ENCODE measurements around the gene TTC39C.

The TTC39C gene

GRCh38 chr18:24013051-24013450 is 1.5 kb upstream of the TTC39C start:
- no peak for DNase-seq (ENCODE audit: low read depth in 1 of 2, low spot score in 1 of 2)
- Histone ChIP-seq H3K27ac (replicated peaks) (no peak overlapping the region), H3K4me3 (replicated peaks; ENCODE audit: insufficient read depth, low read length) (no peak overlapping the region), H3K27me3 (ENCODE audit: insufficient read depth, poor library complexity, severe bottlenecking) (no peaks in the 10 kb centered on the region)
- TF ChIP-seq, protein P1, sequence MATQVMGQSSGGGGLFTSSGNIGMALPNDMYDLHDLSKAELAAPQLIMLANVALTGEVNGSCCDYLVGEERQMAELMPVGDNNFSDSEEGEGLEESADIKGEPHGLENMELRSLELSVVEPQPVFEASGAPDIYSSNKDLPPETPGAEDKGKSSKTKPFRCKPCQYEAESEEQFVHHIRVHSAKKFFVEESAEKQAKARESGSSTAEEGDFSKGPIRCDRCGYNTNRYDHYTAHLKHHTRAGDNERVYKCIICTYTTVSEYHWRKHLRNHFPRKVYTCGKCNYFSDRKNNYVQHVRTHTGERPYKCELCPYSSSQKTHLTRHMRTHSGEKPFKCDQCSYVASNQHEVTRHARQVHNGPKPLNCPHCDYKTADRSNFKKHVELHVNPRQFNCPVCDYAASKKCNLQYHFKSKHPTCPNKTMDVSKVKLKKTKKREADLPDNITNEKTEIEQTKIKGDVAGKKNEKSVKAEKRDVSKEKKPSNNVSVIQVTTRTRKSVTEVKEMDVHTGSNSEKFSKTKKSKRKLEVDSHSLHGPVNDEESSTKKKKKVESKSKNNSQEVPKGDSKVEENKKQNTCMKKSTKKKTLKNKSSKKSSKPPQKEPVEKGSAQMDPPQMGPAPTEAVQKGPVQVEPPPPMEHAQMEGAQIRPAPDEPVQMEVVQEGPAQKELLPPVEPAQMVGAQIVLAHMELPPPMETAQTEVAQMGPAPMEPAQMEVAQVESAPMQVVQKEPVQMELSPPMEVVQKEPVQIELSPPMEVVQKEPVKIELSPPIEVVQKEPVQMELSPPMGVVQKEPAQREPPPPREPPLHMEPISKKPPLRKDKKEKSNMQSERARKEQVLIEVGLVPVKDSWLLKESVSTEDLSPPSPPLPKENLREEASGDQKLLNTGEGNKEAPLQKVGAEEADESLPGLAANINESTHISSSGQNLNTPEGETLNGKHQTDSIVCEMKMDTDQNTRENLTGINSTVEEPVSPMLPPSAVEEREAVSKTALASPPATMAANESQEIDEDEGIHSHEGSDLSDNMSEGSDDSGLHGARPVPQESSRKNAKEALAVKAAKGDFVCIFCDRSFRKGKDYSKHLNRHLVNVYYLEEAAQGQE (IDR thresholded peaks at IDR 0.05; ENCODE audit: insufficient replicate concordance, low read depth): no peak
- TF ChIP-seq CTCF (IDR thresholded peaks at IDR 0.05; ENCODE audit: insufficient read depth, low read length): no peak
- TF ChIP-seq POLR2AphosphoS5 (IDR thresholded peaks at IDR 0.05; ENCODE audit: low read depth): no peak
- no peak for TF ChIP-seq SPI1 (IDR thresholded peaks at IDR 0.05; ENCODE audit: borderline replicate concordance, low read depth)
- no peak for TF ChIP-seq GABPA (IDR thresholded peaks at IDR 0.05; ENCODE audit: low read depth)

DNA sequence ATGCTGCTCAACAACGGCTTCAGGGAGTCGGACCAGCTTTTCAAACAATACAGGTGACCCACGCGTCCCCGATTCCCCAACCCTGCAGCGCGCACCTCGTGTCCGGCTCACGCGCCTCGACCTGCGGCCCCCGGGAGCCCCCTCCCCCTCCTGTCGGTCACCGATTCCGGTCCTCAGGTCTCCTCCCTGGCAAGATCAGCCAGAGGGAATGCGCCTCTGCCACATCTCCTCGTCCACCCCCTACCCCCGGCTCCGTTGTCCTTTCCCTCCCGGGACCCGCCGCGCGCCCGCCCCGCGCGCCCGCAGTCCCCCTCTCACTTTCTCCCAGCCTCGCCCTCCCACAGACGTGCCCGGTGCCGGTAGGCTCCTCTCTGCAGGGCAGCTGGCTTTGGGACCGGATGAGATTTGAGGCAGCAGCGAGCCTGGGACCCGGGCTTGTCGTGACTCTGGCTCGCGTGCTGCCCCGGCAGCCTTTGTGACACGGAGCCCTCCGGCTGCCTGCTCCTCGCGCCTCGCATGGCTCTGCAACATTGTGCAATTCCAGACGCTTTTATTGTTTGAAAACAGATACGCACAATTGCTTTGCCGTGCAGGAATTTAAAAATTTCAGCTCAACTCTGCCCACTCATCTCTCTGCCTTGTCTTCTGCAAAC is 558 bp downstream of the TTC39C start:
- TF ChIP-seq POLR2AphosphoS5 (IDR thresholded peaks at IDR 0.05; ENCODE audit: low read depth): peak; percentile 64
- TF ChIP-seq, protein P1 (IDR thresholded peaks at IDR 0.05; ENCODE audit: insufficient replicate concordance, low read depth): no peak
- DNase-seq (ENCODE audit: low read depth in 1 of 2, low spot score in 1 of 2): peak in 1 of 2 experiments; percentile 77
- Histone ChIP-seq H3K27ac (replicated peaks) (peak overlapping the region; percentile 90), H3K27me3 (ENCODE audit: insufficient read depth, poor library complexity, severe bottlenecking) (no peaks in the 10 kb centered on the region), H3K4me3 (replicated peaks; ENCODE audit: insufficient read depth, low read length) (peak overlapping the region; percentile 79)

DNA sequence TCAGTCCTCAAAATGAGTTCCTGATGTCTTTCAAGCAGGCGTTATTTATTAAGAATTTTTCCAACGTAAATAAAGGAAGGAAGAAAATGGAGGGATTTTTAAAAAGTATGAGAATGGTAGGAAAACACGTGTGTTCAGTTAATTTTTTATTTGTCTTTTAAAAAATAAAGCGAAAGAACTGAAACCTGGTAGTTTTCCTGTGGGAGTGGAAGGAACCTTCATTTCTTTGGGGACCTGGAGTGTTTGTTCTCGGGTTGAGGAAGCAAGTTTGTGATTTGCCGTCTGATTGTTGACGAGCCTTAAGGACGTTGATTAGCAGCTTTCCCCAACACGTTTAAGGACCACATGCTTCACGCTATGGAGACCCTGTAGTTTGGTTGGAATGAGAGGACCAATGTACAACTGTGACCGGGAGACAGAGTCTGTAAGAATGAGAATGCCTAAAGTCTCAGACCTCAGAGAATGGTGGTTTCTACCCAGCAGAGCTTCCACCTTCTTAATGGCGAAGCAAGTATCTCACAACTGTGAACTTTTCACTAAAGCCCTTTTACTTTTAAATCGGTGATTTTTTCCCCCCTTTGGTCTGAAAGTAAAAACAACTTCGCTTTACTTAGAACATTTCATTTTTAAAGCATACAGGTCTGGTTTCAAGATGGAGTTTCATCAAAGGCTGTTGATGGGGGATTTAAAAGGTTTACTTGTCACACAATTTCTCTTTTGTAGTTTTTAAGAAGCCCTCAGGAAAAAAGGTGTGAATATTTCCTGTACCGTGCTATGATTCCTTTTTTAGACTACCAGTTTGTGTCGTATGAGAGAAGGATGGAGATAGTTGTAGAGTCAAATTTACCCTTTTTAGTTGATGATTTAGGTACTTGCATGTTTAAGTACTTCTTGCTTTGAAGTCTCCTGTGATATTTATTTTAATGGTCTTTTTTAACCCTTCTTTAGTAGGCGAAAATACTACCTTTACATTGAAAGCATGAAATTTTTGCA is 1.4 kb downstream of the TTC39C start:
- DNase-seq (ENCODE audit: low read depth in 1 of 2, low spot score in 1 of 2): no peak
- Histone ChIP-seq H3K27ac (replicated peaks) (peak overlapping the region; percentile 90), H3K27me3 (ENCODE audit: insufficient read depth, poor library complexity, severe bottlenecking) (no peaks in the 10 kb centered on the region), H3K4me3 (replicated peaks; ENCODE audit: insufficient read depth, low read length) (peak overlapping the region; percentile 79)
- no peak for TF ChIP-seq SPI1 (IDR thresholded peaks at IDR 0.05; ENCODE audit: borderline replicate concordance, low read depth)
- TF ChIP-seq CTCF (IDR thresholded peaks at IDR 0.05; ENCODE audit: insufficient read depth, low read length): no peak
- TF ChIP-seq, protein P1 (IDR thresholded peaks at IDR 0.05; ENCODE audit: insufficient replicate concordance, low read depth): no peak
- no peak for TF ChIP-seq GABPA (IDR thresholded peaks at IDR 0.05; ENCODE audit: low read depth)
- no peak for TF ChIP-seq POLR2AphosphoS5 (IDR thresholded peaks at IDR 0.05; ENCODE audit: low read depth)
